Measurements from ENCODE around the gene TANC1. TPM values are rescaled to one million over a fixed set of nuclear protein-coding genes. Genes with fewer than 3 reads are reported as not detected.

The TANC1 gene
- polyA plus RNA-seq, 2 of the 4 experiments (the other 2 are of a cell fraction) = 9.2 to 21.2 TPM

GRCh38 chr2:158928515-158928914 is 39.9 kb upstream of the TANC1 start:
- no peak for TF ChIP-seq ZNF302 (CRISPR knock-in tag; IDR thresholded peaks at IDR 0.05)
- no peak for TF ChIP-seq ZSCAN20 (CRISPR knock-in tag; IDR thresholded peaks at IDR 0.05)
- no peak for TF ChIP-seq MYC (IDR thresholded peaks at IDR 0.05; ENCODE audit: borderline replicate concordance, low read length)
- no peak for TF ChIP-seq E2F6 (IDR thresholded peaks at IDR 0.05; ENCODE audit: borderline replicate concordance, low read depth)
- no peak for TF ChIP-seq CHD4 (IDR thresholded peaks at IDR 0.05; ENCODE audit: borderline replicate concordance)
- TF ChIP-seq HDAC2 (IDR thresholded peaks at IDR 0.05) = no peak
- TF ChIP-seq ZFP36 (IDR thresholded peaks at IDR 0.05; ENCODE audit: borderline replicate concordance, partially characterized antibody) = no peak
- no peak for TF ChIP-seq SREBF2 (IDR thresholded peaks at IDR 0.05)
- no peak for TF ChIP-seq USF2 (IDR thresholded peaks at IDR 0.05)
- no peak for TF ChIP-seq POLR2AphosphoS2 (conservative IDR thresholded peaks at IDR 0.05; ENCODE audit: low read length)
- TF ChIP-seq CBX8 (IDR thresholded peaks at IDR 0.05) = no peak
- no peak for TF ChIP-seq MAFK (IDR thresholded peaks at IDR 0.05; ENCODE audit: partially characterized antibody)
- TF ChIP-seq EP300 (IDR thresholded peaks at IDR 0.05) = no peak
- no peak for TF ChIP-seq KDM1A (IDR thresholded peaks at IDR 0.05; ENCODE audit: low read depth)
- no peak for TF ChIP-seq NPAS2 (CRISPR knock-in tag; IDR thresholded peaks at IDR 0.05; ENCODE audit: borderline replicate concordance)
- TF ChIP-seq HOXB13 (CRISPR knock-in tag; IDR thresholded peaks at IDR 0.05; ENCODE audit: low read depth) = no peak
- ChIA-PET POLR2A (no interaction called here), CTCF (interaction anchor here (1.2 to 1.5 kb wide), 2 partner anchors 27 to 190 kb away, joined by 4 to 5 read pairs; no protein-coding TSS in a partner anchor)
- no peak overlapping the region for H3K27ac ChIP-seq
- FAIRE-seq = no peak
- H3K9me3 ChIP-seq = 0 out of 3 replicates have a peak, but pooled peaks cover 3% of the 10 kb centered on the region
- no peak overlapping the region for H3K4me3 ChIP-seq
- ATAC-seq = no peak
- no peak for DNase-seq (ENCODE audit: low read depth in 1 of 2, low spot score in 1 of 2)
- peaks cover 23% of the 10 kb centered on the region for H3K4me1 ChIP-seq
- H3K4me2 ChIP-seq = no peak overlapping the region
- WGBS (ENCODE audit: missing lambda C conversion rate) = 56% methylated on average over 2 of the region's 2 CpGs

- Histone ChIP-seq H3K4me2 (no peak overlapping the region), H3K4me1 (peaks cover 22% of the 10 kb centered on the region; the same call in 2 of the 3 replicates), H3K9me3 (0 out of 3 replicates have a peak, but pooled peaks cover 3% of the 10 kb centered on the region), H3K4me3 (no peak overlapping the region), H3K27ac (no peak overlapping the region)
- FAIRE-seq (no peak), DNase-seq (ENCODE audit: low read depth in 1 of 2, low spot score in 1 of 2) (no peak), ATAC-seq (no peak)
- ChIA-PET POLR2A (no interaction called here), CTCF (interaction anchor here (1.2 to 1.5 kb wide), 2 partner anchors 27 to 190 kb away, joined by 4 to 5 read pairs; no protein-coding TSS in a partner anchor)
- TF ChIP-seq HOXA7 (CRISPR knock-in tag; IDR thresholded peaks at IDR 0.05) = no peak
Measured at GRCh38 chr2:158928965-158929364, 39.5 kb upstream of the TANC1 start.

GRCh38 chr2:158931572-158931971 is 36.9 kb upstream of the TANC1 start:
- 19% methylated on average over 2 of the region's 2 CpGs for WGBS (ENCODE audit: missing lambda C conversion rate)
- DNase-seq (ENCODE audit: low read depth in 1 of 2, low spot score in 1 of 2) = no peak
- Histone ChIP-seq H3K9me3 (no peaks in the 10 kb centered on the region), H3K4me2 (no peak overlapping the region), H3K4me1 (peaks cover 17% of the 10 kb centered on the region; the same call in 2 of the 3 replicates), H3K4me3 (no peak overlapping the region), H3K27ac (no peak overlapping the region)
- TF ChIP-seq MAFK (IDR thresholded peaks at IDR 0.05; ENCODE audit: partially characterized antibody) = no peak
- no peak for TF ChIP-seq FOSL2 (IDR thresholded peaks at IDR 0.05)
- peak; percentile 37; the same call in 1 of the 2 replicates for TF ChIP-seq FOSL2 (CRISPR knock-in tag; IDR thresholded peaks at IDR 0.05)
- FAIRE-seq = no peak
- ChIA-PET POLR2A (interaction anchor here (1.2 kb wide), 1 partner anchor 37 kb away, joined by 3 read pairs; the partner anchor contains the start of gene TANC1), CTCF (no interaction called here)
- ATAC-seq = peak in 1 of 2 experiments; percentile 72; a peak in 3 of 6 replicates

- H3K9me3 ChIP-seq = no peaks in the 10 kb centered on the region
- CTCF ChIA-PET = no interaction called here
- H3K27ac ChIP-seq = no peak overlapping the region
- H3K4me3 ChIP-seq = no peak overlapping the region
- H3K4me1 ChIP-seq = peaks cover 13% of the 10 kb centered on the region; the same call in 2 of the 3 replicates
- TF ChIP-seq CEBPB (IDR thresholded peaks at IDR 0.05) (no peak), FOSL2 (IDR thresholded peaks at IDR 0.05) (no peak), FOSL2 (CRISPR knock-in tag; IDR thresholded peaks at IDR 0.05) (no peak), SREBF2 (IDR thresholded peaks at IDR 0.05) (no peak), RFX5 (IDR thresholded peaks at IDR 0.05) (no peak), HOXB13 (CRISPR knock-in tag; IDR thresholded peaks at IDR 0.05; ENCODE audit: low read depth) (no peak), MAZ (IDR thresholded peaks at IDR 0.05; ENCODE audit: borderline replicate concordance, low read depth, low read length) (no peak), RARB (CRISPR knock-in tag; IDR thresholded peaks at IDR 0.05) (no peak), ZFP36 (IDR thresholded peaks at IDR 0.05; ENCODE audit: borderline replicate concordance, partially characterized antibody) (no peak), ELK1 (IDR thresholded peaks at IDR 0.05; ENCODE audit: low read depth, low read length) (no peak), JUNB (IDR thresholded peaks at IDR 0.05) (no peak), SMC3 (IDR thresholded peaks at IDR 0.05) (no peak), BHLHE40 (IDR thresholded peaks at IDR 0.05; ENCODE audit: low read depth, low read length) (no peak), HEYL (CRISPR knock-in tag; IDR thresholded peaks at IDR 0.05) (no peak), KDM5A (IDR thresholded peaks at IDR 0.05) (no peak), TP53 (CRISPR knock-in tag; IDR thresholded peaks at IDR 0.05) (no peak), ZNF302 (CRISPR knock-in tag; IDR thresholded peaks at IDR 0.05) (no peak), RAD21 (conservative IDR thresholded peaks at IDR 0.05 in 1 of 2, IDR thresholded peaks at IDR 0.05 in 1 of 2) (no peak), POLR2A (IDR thresholded peaks at IDR 0.05; ENCODE audit: low read length) (no peak)
- H3K4me2 ChIP-seq = no peak overlapping the region
- WGBS (ENCODE audit: missing lambda C conversion rate) = 82% methylated on average over 4 of the region's 4 CpGs
- ATAC-seq (no peak), DNase-seq (ENCODE audit: low read depth in 1 of 2, low spot score in 1 of 2) (no peak), FAIRE-seq (no peak)
- POLR2A ChIA-PET = no interaction called here
Measured at GRCh38 chr2:158932131-158932645, 36.3 kb upstream of the TANC1 start.

Data from A549 (cell line).